ENCODE results near the gene FADS6.

The FADS6 gene

GRCh38 chr17:74938194-74938950 is 44.9 kb upstream of the FADS6 start:
- H3K36me3 ChIP-seq (replicated peaks in 1 of 2; ENCODE audit: control insufficient read depth in 2 of 2, insufficient read depth in 2 of 2, low read length in 2 of 2) = no peaks in the 10 kb centered on the region
- no peak overlapping the region for H3K9ac ChIP-seq (ENCODE audit: low read depth, low read length, poor library complexity)
- H3K14ac ChIP-seq (ENCODE audit: low read length) = no peak overlapping the region
- H2AFZ ChIP-seq (ENCODE audit: low read length) = no peak overlapping the region
- no peak overlapping the region for H3K4me2 ChIP-seq (ENCODE audit: insufficient read depth, low read length, poor library complexity, severe bottlenecking)
- no peak overlapping the region for H2BK12ac ChIP-seq (ENCODE audit: low read length)
- no peak overlapping the region for H2AK5ac ChIP-seq (ENCODE audit: low read depth, low read length)
- H3K79me1 ChIP-seq (ENCODE audit: low read depth, low read length) = no peaks in the 10 kb centered on the region
- peaks cover 0 to 1% of the 10 kb centered on the region in 2 donors for H3K9me3 ChIP-seq (replicated peaks in 1 of 2; ENCODE audit: control insufficient read depth in 2 of 2, insufficient read depth in 1 of 2, low read depth in 1 of 2, low read length in 2 of 2)
- peaks cover 0 to 3% of the 10 kb centered on the region in 2 donors for H3K4me1 ChIP-seq (ENCODE audit: control insufficient read depth in 2 of 2, insufficient read depth in 1 of 2, low read depth in 1 of 2, low read length in 2 of 2)
- H3K4me3 ChIP-seq (ENCODE audit: low read length in 2 of 2) = no peak overlapping the region
- no peak overlapping the region for H3K23ac ChIP-seq (ENCODE audit: low read depth, low read length, poor library complexity)
- H2BK5ac ChIP-seq (ENCODE audit: low read length) = no peak overlapping the region
- H3K27me3 ChIP-seq (ENCODE audit: control insufficient read depth in 3 of 3, insufficient read depth in 3 of 3, low read depth in 1 of 3, low read length in 3 of 3) = peaks cover 19 to 93% (median 50%) of the 10 kb centered on the region in 3 experiments
- no peak overlapping the region for H4K91ac ChIP-seq (ENCODE audit: low read depth, low read length, poor library complexity)
- no peak overlapping the region for H3K4ac ChIP-seq (ENCODE audit: low read length)
- WGBS, 2 donors (ENCODE audit: extremely low coverage in 2 of 2, insufficient read length in 2 of 2, insufficient replicate concordance in 1 of 2) = no CpG with 5 or more reads among the region's 8 CpGs
- no peak overlapping the region for H2BK120ac ChIP-seq (ENCODE audit: low read depth, low read length)
- H2BK15ac ChIP-seq (ENCODE audit: low read length) = no peak overlapping the region
- no peak overlapping the region for H4K8ac ChIP-seq (ENCODE audit: low read depth, low read length)
- H3K18ac ChIP-seq (ENCODE audit: low read length) = no peak overlapping the region
- no peak overlapping the region for H3K27ac ChIP-seq (replicated peaks; ENCODE audit: low read length)
- no peak for DNase-seq (ENCODE audit: low spot score)

DNA sequence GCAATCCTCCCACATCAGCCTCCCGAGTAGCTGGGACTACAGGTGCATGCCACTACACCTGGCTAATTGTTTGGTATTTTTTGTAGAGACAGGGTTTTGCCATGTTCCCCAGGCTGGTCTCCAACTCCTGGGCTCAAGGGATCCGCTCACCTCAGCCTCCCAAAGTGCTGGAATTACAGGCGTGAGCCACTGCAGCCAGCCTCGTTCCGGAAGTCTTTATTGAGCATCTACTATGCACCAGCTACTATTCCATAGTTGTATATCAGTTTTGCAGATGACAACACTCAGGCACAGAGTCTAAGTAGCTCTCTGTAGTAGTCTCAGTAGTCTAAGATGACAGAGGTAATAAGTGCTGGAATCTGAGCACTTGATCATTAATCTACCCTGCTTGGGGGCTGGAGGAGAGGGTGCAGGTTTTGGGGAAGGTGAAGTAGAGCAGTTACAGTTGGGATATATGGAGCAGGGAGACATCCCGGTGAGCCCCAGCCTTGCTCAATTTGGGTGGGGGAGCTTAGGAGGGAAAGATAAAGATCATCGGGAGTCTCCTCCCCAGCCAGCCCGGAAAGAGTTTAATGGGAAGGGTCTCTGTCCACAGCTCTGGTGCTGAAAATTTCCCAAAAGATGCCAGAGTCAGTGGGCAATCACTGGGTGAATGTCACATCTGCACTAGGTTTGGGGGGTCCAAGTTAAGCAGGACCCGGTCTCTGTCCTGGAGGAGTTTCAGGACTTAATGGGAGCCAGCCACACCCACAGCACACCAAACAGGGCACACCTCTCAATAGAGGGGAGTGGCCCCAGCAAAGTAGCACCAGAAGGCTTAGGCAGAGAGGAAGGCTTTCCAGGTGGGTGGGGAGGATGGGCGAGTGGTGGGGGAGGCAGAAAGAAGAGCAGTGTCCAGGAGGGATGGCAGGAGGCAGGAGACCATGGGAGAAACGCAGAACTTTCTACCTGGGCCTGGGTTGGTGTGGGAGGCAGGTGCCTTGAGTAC is 43.9 kb upstream of the FADS6 start:
- H3K14ac ChIP-seq (ENCODE audit: low read length) = no peak overlapping the region
- no peaks in the 10 kb centered on the region for H3K79me1 ChIP-seq (ENCODE audit: low read depth, low read length)
- H4K8ac ChIP-seq (ENCODE audit: low read depth, low read length) = no peak overlapping the region
- H3K9ac ChIP-seq (ENCODE audit: low read depth, low read length, poor library complexity) = no peak overlapping the region
- H2AFZ ChIP-seq (ENCODE audit: low read length) = no peak overlapping the region
- no peak overlapping the region for H2BK15ac ChIP-seq (ENCODE audit: low read length)
- H3K4ac ChIP-seq (ENCODE audit: low read length) = no peak overlapping the region
- no peak overlapping the region for H2AK5ac ChIP-seq (ENCODE audit: low read depth, low read length)
- no peak overlapping the region for H4K91ac ChIP-seq (ENCODE audit: low read depth, low read length, poor library complexity)
- no peak overlapping the region for H3K23ac ChIP-seq (ENCODE audit: low read depth, low read length, poor library complexity)
- H3K4me2 ChIP-seq (ENCODE audit: insufficient read depth, low read length, poor library complexity, severe bottlenecking) = no peak overlapping the region
- H3K4me3 ChIP-seq (ENCODE audit: low read length in 2 of 2) = no peak overlapping the region
- H3K18ac ChIP-seq (ENCODE audit: low read length) = no peak overlapping the region
- H2BK12ac ChIP-seq (ENCODE audit: low read length) = no peak overlapping the region
- H3K27me3 ChIP-seq (ENCODE audit: control insufficient read depth in 3 of 3, insufficient read depth in 3 of 3, low read depth in 1 of 3, low read length in 3 of 3) = peaks cover 19 to 95% (median 56%) of the 10 kb centered on the region in 3 experiments
- no peak overlapping the region for H3K27ac ChIP-seq (replicated peaks; ENCODE audit: low read length)
- no CpG with 5 or more reads among the region's 11 CpGs for WGBS, 2 donors (ENCODE audit: extremely low coverage in 2 of 2, insufficient read length in 2 of 2, insufficient replicate concordance in 1 of 2)
- H3K9me3 ChIP-seq (replicated peaks in 1 of 2; ENCODE audit: control insufficient read depth in 2 of 2, insufficient read depth in 1 of 2, low read depth in 1 of 2, low read length in 2 of 2) = peaks cover 0 to 1% of the 10 kb centered on the region in 2 donors
- no peak overlapping the region for H2BK5ac ChIP-seq (ENCODE audit: low read length)
- peaks cover 0 to 3% of the 10 kb centered on the region in 2 donors for H3K4me1 ChIP-seq (ENCODE audit: control insufficient read depth in 2 of 2, insufficient read depth in 1 of 2, low read depth in 1 of 2, low read length in 2 of 2)
- H3K36me3 ChIP-seq (replicated peaks in 1 of 2; ENCODE audit: control insufficient read depth in 2 of 2, insufficient read depth in 2 of 2, low read length in 2 of 2) = no peaks in the 10 kb centered on the region
- no peak overlapping the region for H2BK120ac ChIP-seq (ENCODE audit: low read depth, low read length)
- peak; percentile 36 for DNase-seq (ENCODE audit: low spot score)

GRCh38 chr17:74936470-74936799 is 43.0 kb upstream of the FADS6 start:
- H2BK12ac ChIP-seq (ENCODE audit: low read length) = no peak overlapping the region
- H3K14ac ChIP-seq (ENCODE audit: low read length) = peak overlapping the region; percentile 89
- H3K4me1 ChIP-seq (ENCODE audit: control insufficient read depth in 2 of 2, insufficient read depth in 1 of 2, low read depth in 1 of 2, low read length in 2 of 2) = peaks cover 0 to 3% of the 10 kb centered on the region in 2 donors
- no peak overlapping the region for H2BK15ac ChIP-seq (ENCODE audit: low read length)
- peak overlapping the region; percentile 17 for H3K23ac ChIP-seq (ENCODE audit: low read depth, low read length, poor library complexity)
- no peak overlapping the region for H2AK5ac ChIP-seq (ENCODE audit: low read depth, low read length)
- H2BK120ac ChIP-seq (ENCODE audit: low read depth, low read length) = no peak overlapping the region
- no peaks in the 10 kb centered on the region for H3K36me3 ChIP-seq (replicated peaks in 1 of 2; ENCODE audit: control insufficient read depth in 2 of 2, insufficient read depth in 2 of 2, low read length in 2 of 2)
- no peak for DNase-seq (ENCODE audit: low spot score)
- H3K79me1 ChIP-seq (ENCODE audit: low read depth, low read length) = no peaks in the 10 kb centered on the region
- H3K4me2 ChIP-seq (ENCODE audit: insufficient read depth, low read length, poor library complexity, severe bottlenecking) = no peak overlapping the region
- H3K4me3 ChIP-seq (ENCODE audit: low read length in 2 of 2) = no peak overlapping the region
- no peak overlapping the region for H3K4ac ChIP-seq (ENCODE audit: low read length)
- H4K8ac ChIP-seq (ENCODE audit: low read depth, low read length) = no peak overlapping the region
- H2BK5ac ChIP-seq (ENCODE audit: low read length) = no peak overlapping the region
- no peak overlapping the region for H3K27ac ChIP-seq (replicated peaks; ENCODE audit: low read length)
- no CpG with 5 or more reads among the region's 12 CpGs for WGBS, 2 donors (ENCODE audit: extremely low coverage in 2 of 2, insufficient read length in 2 of 2, insufficient replicate concordance in 1 of 2)
- no peak overlapping the region for H3K9ac ChIP-seq (ENCODE audit: low read depth, low read length, poor library complexity)
- H2AFZ ChIP-seq (ENCODE audit: low read length) = no peak overlapping the region
- H3K18ac ChIP-seq (ENCODE audit: low read length) = no peak overlapping the region
- H3K27me3 ChIP-seq (ENCODE audit: control insufficient read depth in 3 of 3, insufficient read depth in 3 of 3, low read depth in 1 of 3, low read length in 3 of 3) = peaks cover 19 to 93% (median 57%) of the 10 kb centered on the region in 3 experiments
- peaks cover 0 to 1% of the 10 kb centered on the region in 2 donors for H3K9me3 ChIP-seq (replicated peaks in 1 of 2; ENCODE audit: control insufficient read depth in 2 of 2, insufficient read depth in 1 of 2, low read depth in 1 of 2, low read length in 2 of 2)
- no peak overlapping the region for H4K91ac ChIP-seq (ENCODE audit: low read depth, low read length, poor library complexity)

Measured in neuronal stem cell (in vitro differentiated cells).